Middle frontal gyrus (tissue), 1 donor: ENCODE data around the gene PIK3C2B.
"Not testable (repeated sequence)": the region's sequence is repeated elsewhere in the genome, so short reads cannot be mapped to it uniquely, and the experiment has no call there.

Source experiments
- DNase-seq: peaks from one replicate; pipeline ENCODE4 v3.0.0-alpha.2; 2015; ENCODE audit warnings: low spot score; ENCODE audit errors: extremely low spot score

PIK3C2B gene, protein sequence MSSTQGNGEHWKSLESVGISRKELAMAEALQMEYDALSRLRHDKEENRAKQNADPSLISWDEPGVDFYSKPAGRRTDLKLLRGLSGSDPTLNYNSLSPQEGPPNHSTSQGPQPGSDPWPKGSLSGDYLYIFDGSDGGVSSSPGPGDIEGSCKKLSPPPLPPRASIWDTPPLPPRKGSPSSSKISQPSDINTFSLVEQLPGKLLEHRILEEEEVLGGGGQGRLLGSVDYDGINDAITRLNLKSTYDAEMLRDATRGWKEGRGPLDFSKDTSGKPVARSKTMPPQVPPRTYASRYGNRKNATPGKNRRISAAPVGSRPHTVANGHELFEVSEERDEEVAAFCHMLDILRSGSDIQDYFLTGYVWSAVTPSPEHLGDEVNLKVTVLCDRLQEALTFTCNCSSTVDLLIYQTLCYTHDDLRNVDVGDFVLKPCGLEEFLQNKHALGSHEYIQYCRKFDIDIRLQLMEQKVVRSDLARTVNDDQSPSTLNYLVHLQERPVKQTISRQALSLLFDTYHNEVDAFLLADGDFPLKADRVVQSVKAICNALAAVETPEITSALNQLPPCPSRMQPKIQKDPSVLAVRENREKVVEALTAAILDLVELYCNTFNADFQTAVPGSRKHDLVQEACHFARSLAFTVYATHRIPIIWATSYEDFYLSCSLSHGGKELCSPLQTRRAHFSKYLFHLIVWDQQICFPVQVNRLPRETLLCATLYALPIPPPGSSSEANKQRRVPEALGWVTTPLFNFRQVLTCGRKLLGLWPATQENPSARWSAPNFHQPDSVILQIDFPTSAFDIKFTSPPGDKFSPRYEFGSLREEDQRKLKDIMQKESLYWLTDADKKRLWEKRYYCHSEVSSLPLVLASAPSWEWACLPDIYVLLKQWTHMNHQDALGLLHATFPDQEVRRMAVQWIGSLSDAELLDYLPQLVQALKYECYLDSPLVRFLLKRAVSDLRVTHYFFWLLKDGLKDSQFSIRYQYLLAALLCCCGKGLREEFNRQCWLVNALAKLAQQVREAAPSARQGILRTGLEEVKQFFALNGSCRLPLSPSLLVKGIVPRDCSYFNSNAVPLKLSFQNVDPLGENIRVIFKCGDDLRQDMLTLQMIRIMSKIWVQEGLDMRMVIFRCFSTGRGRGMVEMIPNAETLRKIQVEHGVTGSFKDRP (N-terminal part only)

GRCh38 chr1:204494281-204495077 lies at the start of gene PIK3C2B:
PIK3C2B (minus strand) TSS chr1:204494805; CDS start chr1:204469802, 25,003 bp downstream.
- DNase-seq: peak; percentile 72

DNA sequence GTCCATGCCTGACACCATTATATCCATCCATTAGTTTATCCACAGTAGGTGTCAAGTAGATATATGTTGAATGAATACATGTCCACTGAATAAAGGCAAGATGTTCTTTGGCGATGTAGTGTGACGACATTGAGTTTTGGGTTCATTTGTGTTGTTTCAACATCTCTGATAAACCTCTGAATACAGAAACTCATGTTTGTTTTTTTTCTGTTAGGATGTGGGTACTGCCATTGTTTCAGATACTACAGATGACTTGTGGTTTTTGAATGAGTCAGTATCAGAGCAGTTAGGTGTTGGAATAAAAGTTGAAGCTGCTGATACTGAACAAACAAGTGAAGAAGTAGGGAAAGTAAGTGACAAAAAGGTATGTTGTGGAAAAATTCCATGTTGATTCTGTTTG lies 49.7 kb upstream of the PIK3C2B start:
- no peak for DNase-seq

DNA sequence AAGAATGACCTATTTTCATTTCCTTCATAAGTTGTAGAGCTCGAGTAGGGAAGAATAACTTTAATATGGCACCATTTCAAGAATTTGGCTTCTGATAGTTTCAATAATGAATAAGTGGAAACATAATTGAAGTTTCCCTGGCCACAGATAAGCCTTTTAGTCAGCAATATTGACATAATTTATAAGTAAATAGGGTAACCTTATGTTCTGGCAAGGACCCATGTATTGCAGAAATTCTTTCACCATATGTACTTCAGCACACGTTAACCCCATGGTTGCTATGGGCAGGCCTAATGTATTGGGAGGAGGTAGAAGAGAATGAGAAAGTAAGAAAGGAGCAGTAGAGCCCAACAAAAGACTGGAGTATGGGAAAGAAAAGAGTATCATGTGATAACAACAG lies 47.0 kb upstream of the PIK3C2B start:
- DNase-seq: no peak

- no peak for DNase-seq
Measured at GRCh38 chr1:204532832-204533231, 38.2 kb upstream of the PIK3C2B start.

- DNase-seq: no peak
Measured at GRCh38 chr1:204530932-204531331, 36.3 kb upstream of the PIK3C2B start.

DNA sequence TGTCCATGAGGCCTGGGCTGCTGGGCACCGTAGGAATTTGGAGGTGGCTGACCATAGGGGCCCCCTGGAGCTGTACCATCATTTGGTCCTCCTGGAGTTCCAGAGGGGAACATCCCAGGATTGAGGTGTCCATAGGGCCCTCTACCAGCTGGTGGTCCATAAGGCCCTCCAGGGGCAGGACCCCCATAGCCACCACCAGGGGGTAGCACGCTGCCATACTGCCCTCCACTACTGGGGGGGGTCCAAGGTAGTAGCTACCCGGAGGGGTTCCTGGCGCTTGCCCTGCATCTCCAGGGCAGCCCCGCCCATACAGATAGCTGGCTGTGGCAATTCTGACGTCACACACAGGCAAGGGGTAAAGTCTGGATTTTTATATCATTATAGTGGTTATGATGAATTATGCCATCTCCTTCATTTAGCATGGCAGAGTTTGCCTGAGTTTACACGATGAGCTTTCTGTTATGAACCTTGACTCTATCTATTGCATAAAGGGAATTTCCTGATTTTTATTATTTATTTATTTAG lies 34.8 kb upstream of the PIK3C2B start:
- DNase-seq: no peak

DNA sequence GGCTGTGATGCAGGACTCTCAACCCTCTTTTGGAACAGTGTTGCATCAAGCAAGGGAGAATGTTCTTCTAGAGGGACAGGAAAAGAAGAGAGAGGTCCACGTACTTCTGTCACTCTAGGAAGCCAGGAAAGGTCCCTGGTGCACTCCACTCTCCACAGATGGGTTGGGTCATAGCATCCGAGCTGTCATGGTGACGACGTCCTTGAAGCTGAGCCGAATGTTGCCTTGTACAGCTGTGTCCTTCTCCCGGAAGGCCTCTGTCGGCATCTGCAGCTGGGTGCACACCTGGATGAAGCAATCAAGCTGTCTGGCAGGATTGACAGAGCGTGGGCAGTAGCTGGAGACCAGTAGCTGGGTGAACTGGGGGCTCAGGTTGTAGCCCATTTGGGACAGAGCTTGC lies 34.1 kb upstream of the PIK3C2B start:
- no peak for DNase-seq

GRCh38 chr1:204528241-204528640 lies 33.6 kb upstream of the PIK3C2B start:
- no peak for DNase-seq

GRCh38 chr1:204524986-204525385 lies 30.4 kb upstream of the PIK3C2B start:
- DNase-seq: no peak

DNA sequence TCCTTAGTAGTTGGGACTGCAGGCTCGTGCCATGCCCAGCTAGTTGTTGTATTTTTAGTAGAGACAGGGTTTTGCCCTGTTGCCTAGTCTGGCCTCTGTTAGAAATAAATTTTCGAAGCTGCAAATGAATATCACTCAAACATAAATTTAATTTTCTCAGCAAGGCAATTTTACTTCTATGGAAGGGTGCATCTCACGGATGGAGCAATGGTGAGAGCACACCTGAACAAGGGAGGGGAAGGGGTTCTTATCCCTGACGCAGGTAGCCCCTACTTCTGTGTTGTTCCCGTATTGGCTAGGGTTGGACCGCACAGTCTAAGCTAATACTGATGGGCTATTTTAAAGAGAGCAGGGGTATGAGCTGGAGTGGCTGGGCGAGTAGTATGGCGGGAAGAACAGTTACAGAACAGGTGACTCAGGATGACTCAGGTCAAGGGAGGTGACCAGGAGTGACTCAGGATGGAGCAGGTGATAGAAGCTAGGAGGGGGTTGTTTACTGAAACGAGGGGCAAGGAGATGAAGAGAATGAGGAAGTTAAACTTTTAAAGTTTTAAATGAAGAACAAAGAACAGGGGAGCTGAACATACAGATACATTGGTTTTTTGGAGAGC lies 29.1 kb upstream of the PIK3C2B start:
- no peak for DNase-seq

DNA sequence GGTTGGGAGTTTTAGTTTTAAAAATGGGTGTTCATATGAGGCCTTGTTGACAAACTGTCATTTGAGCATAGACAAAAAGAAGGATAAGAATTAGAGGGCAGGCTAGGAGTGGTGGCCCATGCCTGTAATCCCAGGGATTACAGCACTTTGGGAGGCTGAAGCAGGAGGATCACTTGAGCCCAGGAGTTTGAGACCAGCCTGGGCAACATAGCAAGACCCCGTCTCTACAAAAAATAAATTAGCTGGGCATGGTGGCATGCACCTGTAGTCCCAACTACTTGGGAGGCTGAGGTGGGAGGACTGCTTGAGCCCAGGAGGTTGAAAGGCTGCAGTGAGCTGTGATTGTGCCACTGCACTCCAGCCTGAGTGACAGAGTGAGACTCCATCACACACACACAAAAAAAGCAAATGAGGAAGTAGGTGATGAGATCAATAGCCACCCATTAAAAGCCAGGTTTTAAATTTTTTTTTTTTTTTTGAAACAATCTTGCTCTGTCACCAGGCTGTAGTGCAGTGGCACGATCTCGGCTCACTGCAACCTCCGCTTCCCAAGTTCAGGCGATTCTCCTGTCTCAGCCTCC lies 27.4 kb upstream of the PIK3C2B start:
- DNase-seq: not testable (repeated sequence)

DNA sequence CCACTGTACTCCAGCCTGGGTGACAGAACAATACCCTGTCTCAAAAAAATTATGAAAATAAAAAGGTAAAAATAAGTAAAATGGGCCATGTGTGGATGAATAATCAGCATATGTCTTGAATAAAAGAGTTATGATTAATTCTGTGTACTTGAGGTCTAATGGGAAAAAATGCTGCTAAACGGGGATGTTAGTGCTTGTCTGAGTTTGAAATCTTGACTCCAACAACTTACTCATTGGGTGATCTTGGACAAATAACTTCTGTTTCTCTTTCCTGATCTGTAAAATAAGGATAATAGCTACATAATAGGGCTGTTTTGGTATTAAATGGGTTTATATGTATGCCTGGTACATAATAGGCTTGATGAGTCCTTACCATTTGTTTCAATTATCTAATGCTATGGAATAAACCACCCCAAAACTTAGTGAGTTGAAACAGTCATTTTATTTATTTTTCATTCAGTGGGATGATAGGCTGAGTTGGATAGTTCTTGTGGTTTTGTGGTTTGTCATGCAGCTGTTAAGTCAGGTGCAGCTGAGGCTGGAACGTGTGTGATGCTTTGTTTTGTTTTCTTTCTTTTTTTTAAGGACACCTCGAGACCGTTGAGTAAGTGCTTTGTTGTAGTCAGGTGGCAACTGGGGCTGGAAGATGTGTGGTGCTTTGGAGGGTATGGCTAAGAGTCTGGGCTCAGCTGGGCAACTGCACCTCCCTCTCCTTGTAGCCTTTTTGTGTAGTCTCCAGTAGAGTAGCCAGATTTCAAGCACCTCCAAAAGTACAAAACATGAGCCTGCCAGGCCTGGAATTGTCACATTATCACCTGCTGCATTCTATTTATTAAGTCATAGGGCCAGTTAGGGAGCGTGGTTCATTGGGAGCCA lies 26.5 kb upstream of the PIK3C2B start:
- DNase-seq: no peak

DNA sequence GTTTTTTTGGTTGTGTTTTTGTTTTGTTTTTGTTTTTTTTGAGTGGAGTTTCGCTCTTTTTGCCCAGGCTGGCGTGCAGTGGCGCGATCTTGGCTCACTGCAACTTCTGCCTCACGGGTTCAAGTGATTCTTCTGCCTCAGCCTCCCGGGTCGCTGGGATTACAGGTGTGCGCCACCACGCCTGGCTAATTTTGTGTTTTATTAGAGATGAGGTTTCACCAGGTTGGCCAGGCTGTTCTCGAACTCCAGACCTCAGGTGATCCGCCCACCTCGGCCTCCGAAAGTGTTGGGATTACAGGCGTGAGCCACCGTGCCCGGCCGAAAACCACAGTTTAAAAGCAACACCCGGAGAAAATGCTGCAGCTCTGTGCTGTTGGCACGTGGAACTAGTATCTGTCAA lies 22.8 kb upstream of the PIK3C2B start:
- DNase-seq: not testable (repeated sequence)

DNA sequence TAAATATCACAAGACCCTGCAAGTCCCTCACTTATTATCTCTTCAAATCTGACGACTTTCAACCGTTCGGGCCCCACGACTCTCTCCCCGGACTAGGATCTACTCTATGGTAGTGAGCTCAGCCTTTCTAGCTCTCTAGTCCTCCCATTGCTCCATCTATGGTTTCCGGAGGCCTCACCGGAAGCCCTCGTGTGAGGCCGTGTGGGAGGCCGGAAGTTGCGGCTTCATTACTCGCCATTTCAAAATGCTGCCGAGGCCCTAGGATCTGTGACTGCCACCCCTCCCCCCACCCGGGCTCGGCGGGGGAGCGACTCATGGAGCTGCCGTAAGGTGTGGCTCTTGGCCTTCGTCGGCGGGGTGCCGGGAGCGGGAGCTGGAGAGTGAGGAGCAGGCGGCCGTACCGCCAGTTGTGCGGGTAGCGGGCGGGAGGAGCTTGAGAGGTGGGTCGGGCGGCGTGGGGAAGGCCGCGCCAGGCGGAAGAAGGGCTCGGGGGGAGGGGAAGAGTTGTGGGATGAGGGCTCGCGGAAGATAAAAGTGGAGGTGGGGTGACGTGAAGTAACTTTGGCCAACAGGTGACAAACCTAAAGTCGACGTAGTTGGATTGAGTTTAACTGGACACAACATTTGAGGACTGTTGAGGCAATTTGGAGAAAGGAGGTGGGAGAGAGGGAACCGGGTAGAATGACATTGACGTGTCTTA lies 21.7 kb upstream of the PIK3C2B start, which contains the start of gene MDM4:
TSS of gene MDM4 (plus strand) at position 227 of the 700 bp plus-strand sequence. CDS start 9,113 bp downstream, outside the sequence.
- DNase-seq: peak; percentile 88

- DNase-seq: no peak
Measured at GRCh38 chr1:204514828-204515227, 20.2 kb upstream of the PIK3C2B start.

GRCh38 chr1:204513117-204513716 lies 18.6 kb upstream of the PIK3C2B start:
- no peak for DNase-seq

GRCh38 chr1:204511366-204511765 lies 16.8 kb upstream of the PIK3C2B start:
- no peak for DNase-seq

DNA sequence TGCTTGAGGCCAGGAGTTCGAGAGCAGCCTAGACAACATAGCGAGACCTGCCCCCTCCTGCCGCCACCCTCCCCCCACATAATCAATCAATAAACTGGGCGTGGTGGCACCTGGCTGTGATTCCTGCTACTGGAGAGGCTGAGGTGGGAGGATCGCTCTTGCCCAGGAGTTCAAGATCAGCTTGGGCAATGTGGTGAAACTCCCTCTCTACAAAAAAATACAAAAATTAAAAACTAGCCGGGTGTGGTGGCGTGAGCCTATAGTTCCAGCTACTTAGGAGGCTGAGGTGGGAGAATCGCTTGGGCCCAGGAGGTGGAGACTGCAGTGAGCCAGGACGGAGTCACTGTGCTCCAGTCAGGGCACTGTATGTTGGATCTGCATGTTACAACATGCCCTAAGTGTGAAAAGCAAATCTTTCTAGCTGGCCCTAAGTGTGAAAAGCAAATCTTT lies 14.6 kb upstream of the PIK3C2B start:
- no peak for DNase-seq
